HG02852 (cell line): ENCODE data around the gene TTC23L.
"Not testable (repeated sequence)": the region's sequence is repeated elsewhere in the genome, so short reads cannot be mapped to it uniquely, and the experiment has no call there.

Experiments used
- ATAC-seq: cut with Tn5 transposase; IDR thresholded peaks from one replicate; pipeline ENCODE4 v1.9.1; 2021; ENCODE audit warnings: mild to moderate bottlenecking, moderate library complexity; ENCODE audit not compliant: unreplicated experiment

Gene TTC23L

DNA sequence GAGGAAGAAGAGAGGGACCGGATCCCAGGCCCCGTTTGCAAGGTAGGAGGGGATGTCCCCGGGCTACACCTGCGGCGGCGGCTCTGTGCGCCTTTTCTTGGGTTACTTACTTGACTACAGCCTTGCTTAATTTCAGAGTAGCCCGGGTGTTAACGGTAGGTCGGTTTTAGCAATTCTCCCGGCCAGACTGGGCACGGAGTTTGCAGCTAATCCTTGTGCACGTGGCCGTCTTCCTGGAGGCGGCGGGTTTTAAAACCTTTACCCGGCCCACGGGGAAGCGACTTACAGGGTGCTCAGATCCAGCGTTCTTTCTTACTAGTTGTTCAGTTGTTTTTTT, 76.9 kb downstream of the TTC23L start:
- peak; percentile 3 for ATAC-seq

GRCh38 chr5:34916518-34916917, 77.6 kb downstream of the TTC23L start:
- ATAC-seq = no peak

GRCh38 chr5:34918025-34918424, 79.1 kb downstream of the TTC23L start:
- no peak for ATAC-seq

- ATAC-seq = no peak
Measured at GRCh38 chr5:34919077-34919476, 80.1 kb downstream of the TTC23L start.

- not testable (repeated sequence) for ATAC-seq
Measured at GRCh38 chr5:34923256-34923655, 84.3 kb downstream of the TTC23L start.

DNA sequence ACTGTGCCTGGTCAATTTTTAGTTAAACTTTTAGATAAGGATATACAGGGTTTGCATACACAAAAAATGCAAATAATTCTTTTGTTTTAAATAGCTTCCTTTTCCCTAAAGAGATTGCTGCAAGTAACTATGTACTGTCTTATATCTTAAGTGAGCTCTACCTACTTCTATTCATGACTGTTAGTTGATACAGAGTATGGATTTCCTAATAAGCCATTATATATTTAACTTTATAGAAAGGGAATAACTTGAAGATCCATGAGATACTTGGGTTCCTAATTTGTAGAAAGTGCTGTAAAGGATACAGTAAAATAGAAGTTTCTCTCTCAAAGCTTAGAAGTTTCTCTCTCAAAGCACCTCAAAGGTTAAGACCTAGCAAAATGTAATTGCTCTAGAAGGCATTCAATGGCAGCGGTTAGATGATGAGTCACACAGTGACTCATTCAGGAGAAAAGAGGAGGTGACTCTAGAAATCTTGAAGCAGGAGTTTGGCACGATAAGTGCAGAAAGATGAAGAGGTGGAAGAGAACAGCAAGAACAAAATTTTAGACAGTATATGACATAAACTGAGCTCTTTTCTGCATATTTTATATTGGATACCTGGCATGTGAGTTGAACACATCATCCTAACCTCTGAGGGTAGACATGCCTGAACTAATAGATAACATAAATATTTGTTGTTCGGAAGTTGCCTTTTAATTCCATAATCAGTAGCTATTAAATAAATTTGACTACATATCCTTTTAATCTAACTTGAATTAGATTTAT, 84.9 kb downstream of the TTC23L start:
- peak; percentile 81 for ATAC-seq

GRCh38 chr5:34924462-34924765, 85.5 kb downstream of the TTC23L start:
- ATAC-seq = no peak

DNA sequence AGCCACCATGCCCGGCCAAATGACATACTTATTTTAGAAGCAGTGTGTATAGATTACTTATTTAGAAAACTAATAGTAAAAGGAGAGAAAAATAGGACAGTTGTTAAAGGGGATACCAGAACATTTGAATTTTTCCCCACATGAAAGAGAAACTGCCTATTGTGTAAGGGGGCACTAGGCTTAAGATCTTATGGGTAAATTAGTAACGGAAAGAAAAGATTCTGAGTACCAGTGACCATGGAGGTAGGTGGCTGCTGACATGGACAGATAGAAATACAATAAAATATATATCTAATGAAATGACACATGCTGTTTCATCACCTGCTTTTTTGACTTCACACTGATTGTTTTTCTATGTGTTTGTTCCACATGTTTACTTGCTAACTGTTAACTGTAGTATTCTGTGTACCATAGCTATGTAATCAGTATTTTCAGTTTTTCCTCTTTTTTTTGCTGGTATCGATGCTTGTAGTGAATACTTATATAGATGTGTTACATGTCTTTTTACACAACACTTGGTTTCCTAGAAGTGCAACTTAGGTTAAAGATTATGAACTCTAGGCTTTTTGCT, 87.4 kb downstream of the TTC23L start:
- no peak for ATAC-seq

GRCh38 chr5:34927785-34928184, 88.8 kb downstream of the TTC23L start:
- ATAC-seq = no peak

GRCh38 chr5:34928267-34928666, 89.3 kb downstream of the TTC23L start:
- no peak for ATAC-seq

DNA sequence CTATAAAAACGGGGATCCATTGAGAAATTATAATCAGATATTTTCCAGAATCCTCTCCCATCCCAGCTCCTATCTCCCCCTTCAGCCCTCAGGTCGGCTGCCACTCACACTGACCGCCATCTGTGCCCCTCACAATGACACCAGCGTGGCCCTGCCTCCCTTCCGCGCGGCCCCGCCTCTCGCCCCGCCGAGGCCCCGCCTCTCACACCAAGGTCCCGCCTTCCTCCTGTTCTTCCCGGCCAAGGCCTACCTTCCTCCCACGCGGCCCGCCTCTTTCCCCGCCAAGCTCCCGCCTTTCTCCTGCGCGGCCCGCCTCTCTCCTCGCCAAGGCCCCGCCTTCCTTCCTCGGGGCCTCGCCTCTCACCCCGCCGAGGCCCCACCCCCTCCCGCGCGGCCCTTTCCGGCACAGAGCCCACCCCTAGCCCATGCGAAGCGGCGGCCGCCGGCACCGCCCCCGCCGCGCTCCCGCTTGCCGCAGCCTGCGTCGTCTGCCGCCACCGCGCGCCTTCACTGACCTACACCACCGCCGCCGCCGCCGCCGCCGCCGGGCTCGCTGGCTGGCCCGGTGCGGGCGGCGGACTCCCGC, 90.3 kb downstream of the TTC23L start, which contains the start of gene DNAJC21:
TSS of gene DNAJC21 (plus strand) at position 426 of the 586 bp plus-strand sequence. CDS start 261 bp downstream, outside the sequence.
- ATAC-seq = peak; percentile 82

- peak; percentile 75 for ATAC-seq
Measured at GRCh38 chr5:34929720-34930461, 90.9 kb downstream of the TTC23L start.

GRCh38 chr5:34930462-34930844, 91.5 kb downstream of the TTC23L start:
- ATAC-seq = no peak

DNA sequence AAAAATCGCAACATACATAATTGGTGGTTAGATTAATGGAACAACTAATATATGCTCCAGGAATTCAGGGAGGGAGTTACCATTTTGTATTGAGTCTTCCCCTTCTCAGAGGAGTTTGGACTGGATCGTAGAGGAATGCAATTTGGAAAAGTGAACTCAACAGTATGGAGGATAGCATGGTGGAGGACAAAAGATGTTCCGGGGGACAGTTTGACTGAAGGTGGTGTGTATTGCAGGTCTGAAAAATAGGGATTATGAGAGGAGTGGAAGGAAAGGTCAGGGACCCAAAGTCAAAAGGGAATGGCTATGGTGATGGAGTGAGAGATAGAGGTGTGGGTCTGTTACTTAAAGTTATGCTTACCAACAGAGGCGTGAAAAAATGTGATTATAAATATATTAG, 91.9 kb downstream of the TTC23L start:
- ATAC-seq = no peak

GRCh38 chr5:34932947-34933346, 94.0 kb downstream of the TTC23L start:
- ATAC-seq = no peak

- no peak for ATAC-seq
Measured at GRCh38 chr5:34941936-34942335, 103.0 kb downstream of the TTC23L start.

DNA sequence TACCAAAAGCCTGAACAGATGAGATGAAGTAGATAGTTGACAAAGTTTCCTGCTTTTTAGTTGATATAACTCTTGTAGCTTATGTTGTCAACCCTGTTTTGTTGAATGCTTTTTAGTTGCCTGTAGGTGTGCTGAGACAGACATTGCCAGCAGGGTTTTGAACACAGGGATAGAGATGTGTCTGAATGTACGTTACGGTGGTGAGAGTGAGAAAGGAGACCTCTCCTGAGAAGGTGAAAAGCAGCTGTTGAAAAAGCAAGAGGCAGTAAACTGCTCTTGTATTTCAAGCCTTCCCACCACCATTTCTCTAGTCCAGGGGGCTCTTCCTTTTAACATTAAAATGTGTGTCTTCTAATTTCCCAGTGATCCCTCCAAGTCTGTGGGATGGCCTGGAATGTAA, 105.1 kb downstream of the TTC23L start:
- ATAC-seq = no peak

- no peak for ATAC-seq
Measured at GRCh38 chr5:34944460-34945047, 105.6 kb downstream of the TTC23L start.
